Neural cell (in vitro differentiated cells): ENCODE results near the gene KLK3. TPM values are rescaled to one million over a fixed set of nuclear protein-coding genes. Genes with fewer than 3 reads are reported as not detected.

Source experiments
- H2AFZ ChIP-seq: fragments of 200-600, 300-800 bp; sonication (generic), shearing (Covaris generic); 2 replicates; pipeline ENCODE4 v1.6.0; 2014; ENCODE audit warnings: low read depth, mild to moderate bottlenecking, antibody characterized with exemption, low read length, moderate library complexity
- H3F3A ChIP-seq: fragments of 200-600 bp; shearing (Covaris generic); 2 replicates; pipeline ENCODE4 v1.6.1; 2016; ENCODE audit warnings: mild to moderate bottlenecking, moderate library complexity, mixed read lengths, antibody characterized with exemption, low read length; ENCODE audit not compliant: insufficient read depth, poor library complexity, severe bottlenecking
- H3K27ac ChIP-seq: fragments of 200-600, 300-800 bp; sonication (generic), shearing (Covaris generic); 2 replicates; pipeline ENCODE4 v1.5.1; 2014; ENCODE audit warnings: mild to moderate bottlenecking, low read length, moderate library complexity
- H3K27me3 ChIP-seq: fragments of 300-800, 200-600 bp; sonication (generic), shearing (Covaris generic); 2 replicates; pipeline ENCODE4 v1.6.0; 2014; ENCODE audit warnings: mild to moderate bottlenecking, low read depth, low read length, moderate library complexity; ENCODE audit not compliant: insufficient read depth
- H3K36me3 ChIP-seq: fragments of 300-800, 200-600 bp; sonication (generic), shearing (Covaris generic); 2 replicates; pipeline ENCODE4 v1.5.1; 2014; ENCODE audit warnings: mild to moderate bottlenecking, antibody characterized with exemption, low read length, moderate library complexity; ENCODE audit not compliant: insufficient read depth
- H3K4me2 ChIP-seq: fragments of 300-800, 200-600 bp; sonication (generic), shearing (Covaris generic); 2 replicates; pipeline ENCODE4 v1.6.0; 2014; ENCODE audit warnings: mild to moderate bottlenecking, low read length
- H3K4me3 ChIP-seq: fragments of 300-800, 200-600 bp; sonication (generic), shearing (Covaris generic); 2 replicates; pipeline ENCODE4 v1.5.1; 2014; ENCODE audit warnings: mild to moderate bottlenecking, low read length, moderate library complexity
- H3K79me2 ChIP-seq: fragments of 200-600 bp; shearing (Covaris generic); replicated peaks from 2 replicates; pipeline ENCODE4 v1.6.0; 2014; ENCODE audit warnings: mild to moderate bottlenecking, low read length, moderate library complexity; ENCODE audit not compliant: insufficient read depth
- H3K9ac ChIP-seq: fragments of 300-800, 200-600 bp; sonication (generic), shearing (Covaris generic); 2 replicates; pipeline ENCODE4 v1.6.1; 2016; ENCODE audit warnings: mild to moderate bottlenecking, low read length, mixed read lengths
- H3K9me2 ChIP-seq: fragments of 200-600 bp; shearing (Covaris generic); 2 replicates; pipeline ENCODE4 v1.6.1; 2016; ENCODE audit warnings: mild to moderate bottlenecking, low read length, mixed read lengths; ENCODE audit not compliant: insufficient read depth
- H3K9me3 ChIP-seq: fragments of 200-600, 300-800 bp; sonication (generic), shearing (Covaris generic); 2 replicates; pipeline ENCODE4 v1.6.1; 2016; ENCODE audit warnings: mild to moderate bottlenecking, mixed run types, low read length, moderate library complexity, mixed read lengths
- H4K20me1 ChIP-seq: fragments of 200-600 bp; shearing (Covaris generic); 2 replicates; pipeline ENCODE4 v1.6.1; 2016; ENCODE audit warnings: mild to moderate bottlenecking, mixed run types; ENCODE audit not compliant: insufficient read depth
- EP300 ChIP-seq: fragments of 450-650 bp; conservative IDR thresholded peaks from 2 replicates; pipeline ENCODE4 v1.6.1; 2014; ENCODE audit warnings: antibody characterized with exemption, mild to moderate bottlenecking, moderate library complexity; ENCODE audit not compliant: poor library complexity, severe bottlenecking
- EZH2 ChIP-seq: fragments of 200-600, 300-800 bp; shearing (Covaris generic), sonication (generic); IDR thresholded peaks from 2 replicates; pipeline ENCODE4 v1.6.1; 2014; ENCODE audit warnings: antibody characterized with exemption, low read length, borderline replicate concordance, mild to moderate bottlenecking; ENCODE audit not compliant: insufficient read depth, poor library complexity, severe bottlenecking
- MXI1 ChIP-seq: fragments of 450-650 bp; conservative IDR thresholded peaks from 2 replicates; pipeline ENCODE4 v1.6.1; 2014; ENCODE audit warnings: antibody characterized with exemption, mild to moderate bottlenecking; ENCODE audit not compliant: poor library complexity, severe bottlenecking
- POLR2AphosphoS5 ChIP-seq: IDR thresholded peaks from 2 replicates; pipeline ENCODE4 v1.6.1; 2012
- RAD21 ChIP-seq: fragments of 450-650 bp; conservative IDR thresholded peaks from 2 replicates; pipeline ENCODE4 v1.6.1; 2014; ENCODE audit warnings: antibody characterized with exemption, mild to moderate bottlenecking, moderate library complexity
- SMC3 ChIP-seq: fragments of 450-650 bp; conservative IDR thresholded peaks from 2 replicates; pipeline ENCODE4 v1.6.1; 2014; ENCODE audit warnings: antibody characterized with exemption, mild to moderate bottlenecking, moderate library complexity; ENCODE audit not compliant: poor library complexity
- TAF1 ChIP-seq: IDR thresholded peaks from 2 replicates; pipeline ENCODE4 v1.6.1; 2012; ENCODE audit warnings: low read depth
- polyA plus RNA-seq: library from polyadenylated mRNA; depleted of rRNA; stranded (reverse); fragments of >200 nt; gene quantifications from 2 replicates; pipeline ENCODE4 v1.2.3, GENCODE V29; 2014
- TF ChIP-seq, protein P1 (sequence below): fragments of 450-650 bp; IDR thresholded peaks from 2 replicates; pipeline ENCODE4 v1.5.1; 2014; ENCODE audit warnings: antibody characterized with exemption, mild to moderate bottlenecking, moderate library complexity; ENCODE audit not compliant: poor library complexity, severe bottlenecking
- TF ChIP-seq, protein P2 (sequence below): IDR thresholded peaks from 2 replicates; pipeline ENCODE4 v1.6.1; 2012; ENCODE audit warnings: borderline replicate concordance

Gene KLK3
- polyA plus RNA-seq, 1 donor from 2014 or later = not detected

DNA sequence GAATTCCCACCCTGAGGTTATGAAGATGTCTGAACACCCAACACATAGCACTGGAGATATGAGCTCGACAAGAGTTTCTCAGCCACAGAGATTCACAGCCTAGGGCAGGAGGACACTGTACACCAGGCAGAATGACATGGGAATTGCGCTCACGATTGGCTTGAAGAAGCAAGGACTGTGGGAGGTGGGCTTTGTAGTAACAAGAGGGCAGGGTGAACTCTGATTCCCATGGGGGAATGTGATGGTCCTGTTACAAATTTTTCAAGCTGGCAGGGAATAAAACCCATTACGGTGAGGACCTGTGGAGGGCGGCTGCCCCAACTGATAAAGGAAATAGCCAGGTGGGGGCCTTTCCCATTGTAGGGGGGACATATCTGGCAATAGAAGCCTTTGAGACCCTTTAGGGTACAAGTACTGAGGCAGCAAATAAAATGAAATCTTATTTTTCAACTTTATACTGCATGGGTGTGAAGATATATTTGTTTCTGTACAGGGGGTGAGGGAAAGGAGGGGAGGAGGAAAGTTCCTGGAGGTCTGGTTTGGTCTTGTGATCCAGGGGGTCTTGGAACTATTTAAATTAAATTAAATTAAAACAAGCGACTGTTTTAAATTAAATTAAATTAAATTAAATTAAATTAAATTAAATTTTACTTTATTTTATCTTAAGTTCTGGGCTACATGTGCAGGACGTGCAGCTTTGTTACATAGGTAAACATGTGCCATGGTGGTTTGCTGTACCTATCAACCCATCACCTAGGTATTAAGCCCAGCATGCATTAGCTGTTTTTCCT is 7.0 kb downstream of the KLK3 start:
- no peak overlapping the region for H2AFZ ChIP-seq
- H3K9me3 ChIP-seq = no peaks in the 10 kb centered on the region
- no peak overlapping the region for H3K9ac ChIP-seq
- H3K4me3 ChIP-seq = no peak overlapping the region
- no peaks in the 10 kb centered on the region for H3K27me3 ChIP-seq
- H3F3A ChIP-seq = no peaks in the 10 kb centered on the region
- TF ChIP-seq EP300 = no peak
- TF ChIP-seq, protein P1, sequence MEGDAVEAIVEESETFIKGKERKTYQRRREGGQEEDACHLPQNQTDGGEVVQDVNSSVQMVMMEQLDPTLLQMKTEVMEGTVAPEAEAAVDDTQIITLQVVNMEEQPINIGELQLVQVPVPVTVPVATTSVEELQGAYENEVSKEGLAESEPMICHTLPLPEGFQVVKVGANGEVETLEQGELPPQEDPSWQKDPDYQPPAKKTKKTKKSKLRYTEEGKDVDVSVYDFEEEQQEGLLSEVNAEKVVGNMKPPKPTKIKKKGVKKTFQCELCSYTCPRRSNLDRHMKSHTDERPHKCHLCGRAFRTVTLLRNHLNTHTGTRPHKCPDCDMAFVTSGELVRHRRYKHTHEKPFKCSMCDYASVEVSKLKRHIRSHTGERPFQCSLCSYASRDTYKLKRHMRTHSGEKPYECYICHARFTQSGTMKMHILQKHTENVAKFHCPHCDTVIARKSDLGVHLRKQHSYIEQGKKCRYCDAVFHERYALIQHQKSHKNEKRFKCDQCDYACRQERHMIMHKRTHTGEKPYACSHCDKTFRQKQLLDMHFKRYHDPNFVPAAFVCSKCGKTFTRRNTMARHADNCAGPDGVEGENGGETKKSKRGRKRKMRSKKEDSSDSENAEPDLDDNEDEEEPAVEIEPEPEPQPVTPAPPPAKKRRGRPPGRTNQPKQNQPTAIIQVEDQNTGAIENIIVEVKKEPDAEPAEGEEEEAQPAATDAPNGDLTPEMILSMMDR = no peak
- no peak for TF ChIP-seq RAD21
- no peak for TF ChIP-seq EZH2
- TF ChIP-seq MXI1 = no peak
- no peak for TF ChIP-seq TAF1
- no peak for TF ChIP-seq POLR2AphosphoS5
- TF ChIP-seq, protein P2, sequence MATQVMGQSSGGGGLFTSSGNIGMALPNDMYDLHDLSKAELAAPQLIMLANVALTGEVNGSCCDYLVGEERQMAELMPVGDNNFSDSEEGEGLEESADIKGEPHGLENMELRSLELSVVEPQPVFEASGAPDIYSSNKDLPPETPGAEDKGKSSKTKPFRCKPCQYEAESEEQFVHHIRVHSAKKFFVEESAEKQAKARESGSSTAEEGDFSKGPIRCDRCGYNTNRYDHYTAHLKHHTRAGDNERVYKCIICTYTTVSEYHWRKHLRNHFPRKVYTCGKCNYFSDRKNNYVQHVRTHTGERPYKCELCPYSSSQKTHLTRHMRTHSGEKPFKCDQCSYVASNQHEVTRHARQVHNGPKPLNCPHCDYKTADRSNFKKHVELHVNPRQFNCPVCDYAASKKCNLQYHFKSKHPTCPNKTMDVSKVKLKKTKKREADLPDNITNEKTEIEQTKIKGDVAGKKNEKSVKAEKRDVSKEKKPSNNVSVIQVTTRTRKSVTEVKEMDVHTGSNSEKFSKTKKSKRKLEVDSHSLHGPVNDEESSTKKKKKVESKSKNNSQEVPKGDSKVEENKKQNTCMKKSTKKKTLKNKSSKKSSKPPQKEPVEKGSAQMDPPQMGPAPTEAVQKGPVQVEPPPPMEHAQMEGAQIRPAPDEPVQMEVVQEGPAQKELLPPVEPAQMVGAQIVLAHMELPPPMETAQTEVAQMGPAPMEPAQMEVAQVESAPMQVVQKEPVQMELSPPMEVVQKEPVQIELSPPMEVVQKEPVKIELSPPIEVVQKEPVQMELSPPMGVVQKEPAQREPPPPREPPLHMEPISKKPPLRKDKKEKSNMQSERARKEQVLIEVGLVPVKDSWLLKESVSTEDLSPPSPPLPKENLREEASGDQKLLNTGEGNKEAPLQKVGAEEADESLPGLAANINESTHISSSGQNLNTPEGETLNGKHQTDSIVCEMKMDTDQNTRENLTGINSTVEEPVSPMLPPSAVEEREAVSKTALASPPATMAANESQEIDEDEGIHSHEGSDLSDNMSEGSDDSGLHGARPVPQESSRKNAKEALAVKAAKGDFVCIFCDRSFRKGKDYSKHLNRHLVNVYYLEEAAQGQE = no peak
- TF ChIP-seq SMC3 = no peak
- no peaks in the 10 kb centered on the region for H3K79me2 ChIP-seq
- no peaks in the 10 kb centered on the region for H3K9me2 ChIP-seq
- no peak overlapping the region for H3K4me2 ChIP-seq
- H3K27ac ChIP-seq = no peak overlapping the region
- no peaks in the 10 kb centered on the region for H3K36me3 ChIP-seq
- H4K20me1 ChIP-seq = no peaks in the 10 kb centered on the region

DNA sequence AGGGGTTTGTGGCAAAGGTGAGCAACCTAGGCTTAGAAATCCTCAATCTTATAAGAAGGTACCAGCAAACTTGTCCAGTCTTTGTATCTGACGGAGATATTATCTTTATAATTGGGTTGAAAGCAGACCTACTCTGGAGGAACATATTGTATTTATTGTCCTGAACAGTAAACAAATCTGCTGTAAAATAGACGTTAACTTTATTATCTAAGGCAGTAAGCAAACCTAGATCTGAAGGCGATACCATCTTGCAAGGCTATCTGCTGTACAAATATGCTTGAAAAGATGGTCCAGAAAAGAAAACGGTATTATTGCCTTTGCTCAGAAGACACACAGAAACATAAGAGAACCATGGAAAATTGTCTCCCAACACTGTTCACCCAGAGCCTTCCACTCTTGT is 14.8 kb downstream of the KLK3 start:
- Histone ChIP-seq H3F3A (no peaks in the 10 kb centered on the region), H3K27me3 (no peaks in the 10 kb centered on the region), H2AFZ (no peak overlapping the region), H3K9me2 (no peaks in the 10 kb centered on the region), H3K36me3 (no peaks in the 10 kb centered on the region), H4K20me1 (no peaks in the 10 kb centered on the region), H3K79me2 (no peaks in the 10 kb centered on the region), H3K9me3 (no peaks in the 10 kb centered on the region), H3K4me2 (no peak overlapping the region), H3K9ac (no peak overlapping the region), H3K4me3 (no peak overlapping the region), H3K27ac (no peak overlapping the region)
- TF ChIP-seq, protein P1 = no peak
- no peak for TF ChIP-seq TAF1
- TF ChIP-seq POLR2AphosphoS5 = no peak
- no peak for TF ChIP-seq MXI1
